GM12874 (cell line): ENCODE data around the gene ZNF470.

ENCODE experiments used
- TF ChIP-seq, protein P1 (sequence below): IDR thresholded peaks from 2 replicates; pipeline ENCODE4 v1.5.1; 2011; ENCODE audit warnings: low read depth, mild to moderate bottlenecking, control low read depth, low read length, moderate library complexity; ENCODE audit not compliant: insufficient read depth

The ZNF470 gene

DNA sequence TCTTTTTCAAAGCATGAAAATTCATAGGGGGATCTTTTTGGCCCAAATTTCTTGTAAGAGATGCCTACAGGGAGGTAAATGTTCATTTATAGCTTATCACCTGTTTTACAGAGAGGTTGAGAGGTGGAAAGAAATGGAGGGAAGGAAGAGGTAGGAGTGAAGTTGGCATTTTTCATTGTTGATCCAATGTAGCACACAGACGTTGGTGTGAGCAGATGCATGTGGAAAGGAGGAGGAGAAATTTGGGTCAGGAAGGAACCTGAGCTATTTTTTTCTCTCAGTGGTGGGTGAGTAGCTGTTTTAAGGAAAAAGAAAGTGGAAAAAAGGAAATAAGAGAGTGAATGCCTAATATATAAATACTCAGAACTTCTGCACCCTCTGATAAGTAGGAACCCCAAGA is 65.8 kb downstream of the ZNF470 start:
- TF ChIP-seq, protein P1, sequence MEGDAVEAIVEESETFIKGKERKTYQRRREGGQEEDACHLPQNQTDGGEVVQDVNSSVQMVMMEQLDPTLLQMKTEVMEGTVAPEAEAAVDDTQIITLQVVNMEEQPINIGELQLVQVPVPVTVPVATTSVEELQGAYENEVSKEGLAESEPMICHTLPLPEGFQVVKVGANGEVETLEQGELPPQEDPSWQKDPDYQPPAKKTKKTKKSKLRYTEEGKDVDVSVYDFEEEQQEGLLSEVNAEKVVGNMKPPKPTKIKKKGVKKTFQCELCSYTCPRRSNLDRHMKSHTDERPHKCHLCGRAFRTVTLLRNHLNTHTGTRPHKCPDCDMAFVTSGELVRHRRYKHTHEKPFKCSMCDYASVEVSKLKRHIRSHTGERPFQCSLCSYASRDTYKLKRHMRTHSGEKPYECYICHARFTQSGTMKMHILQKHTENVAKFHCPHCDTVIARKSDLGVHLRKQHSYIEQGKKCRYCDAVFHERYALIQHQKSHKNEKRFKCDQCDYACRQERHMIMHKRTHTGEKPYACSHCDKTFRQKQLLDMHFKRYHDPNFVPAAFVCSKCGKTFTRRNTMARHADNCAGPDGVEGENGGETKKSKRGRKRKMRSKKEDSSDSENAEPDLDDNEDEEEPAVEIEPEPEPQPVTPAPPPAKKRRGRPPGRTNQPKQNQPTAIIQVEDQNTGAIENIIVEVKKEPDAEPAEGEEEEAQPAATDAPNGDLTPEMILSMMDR: no peak

DNA sequence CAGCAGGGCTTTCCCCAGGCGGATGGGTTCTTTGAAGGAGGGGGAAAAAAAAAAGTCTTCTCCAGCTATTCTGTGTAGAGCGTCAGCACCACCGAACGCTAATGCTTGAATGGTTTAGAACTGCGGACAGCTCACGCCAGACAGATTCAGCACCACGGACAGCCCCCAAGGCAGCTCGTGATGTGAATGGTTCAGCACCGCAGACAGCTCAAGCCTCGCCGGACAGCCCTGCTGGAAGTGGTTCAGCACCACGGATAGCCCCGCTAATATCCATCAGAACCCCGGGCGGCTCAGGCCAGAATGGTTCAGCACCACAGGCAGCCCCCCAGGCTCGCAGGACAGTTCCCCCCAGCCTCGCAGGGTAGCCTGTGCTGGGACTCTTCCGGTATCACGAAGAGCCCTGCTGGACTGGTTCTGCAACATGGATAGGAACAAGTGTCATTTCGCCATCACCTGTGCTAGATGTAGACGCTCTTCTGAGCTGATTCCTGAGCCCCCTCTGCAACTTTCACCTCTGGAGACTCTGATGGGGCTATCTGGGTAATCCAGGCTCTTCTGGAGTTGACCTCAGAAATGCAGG is 70.8 kb downstream of the ZNF470 start:
- TF ChIP-seq, protein P1: no peak
